CD14-positive monocyte (primary cell): ENCODE measurements around the gene TTC19. TPM values are rescaled to one million over a fixed set of nuclear protein-coding genes. Genes with fewer than 3 reads are reported as not detected.

ENCODE experiments used
- DNase-seq, 3 donors: peaks; one replicate each; pipeline ENCODE4 v3.0.0-alpha.2; 2011 to 2022
- H2AFZ ChIP-seq: 2 replicates; pipeline ENCODE4 v1.6.0; 2012; ENCODE audit warnings: mild to moderate bottlenecking, low read depth, low read length, inconsistent platforms; ENCODE audit not compliant: insufficient read depth, poor library complexity, severe bottlenecking
- H3K27ac ChIP-seq, 2 donors: 1 replicate in 1 of 2; 2 replicates in 1 of 2; pipeline ENCODE4 v1.5.1; 2012 to 2013; ENCODE audit warnings: low read length in 2 of 2, control low read depth in 1 of 2, inconsistent platforms in 1 of 2, low read depth in 1 of 2, mild to moderate bottlenecking in 1 of 2
- H3K27me3 ChIP-seq, 2 donors: one replicate each; pipeline versions ENCODE4 v1.6.0 to v1.6.1; 2011 to 2013; ENCODE audit warnings: low read length in 2 of 2; ENCODE audit not compliant: control insufficient read depth in 2 of 2, insufficient read depth in 2 of 2
- H3K36me3 ChIP-seq, 2 donors: replicated peaks in 1 of 2; 1 replicate in 1 of 2; 2 replicates in 1 of 2; pipeline versions ENCODE4 v1.5.1 to v1.6.1; 2012 to 2013; ENCODE audit warnings: low read length in 2 of 2, control low read depth in 1 of 2, inconsistent platforms in 1 of 2, mild to moderate bottlenecking in 1 of 2; ENCODE audit not compliant: insufficient read depth in 2 of 2, control insufficient read depth in 1 of 2
- H3K4me1 ChIP-seq, 2 donors: 1 replicate in 1 of 2; 2 replicates in 1 of 2; pipeline versions ENCODE4 v1.5.1 to v1.6.1; 2012 to 2013; ENCODE audit warnings: low read length in 2 of 2, control low read depth in 1 of 2, inconsistent platforms in 1 of 2, mild to moderate bottlenecking in 1 of 2, moderate library complexity in 1 of 2; ENCODE audit not compliant: insufficient read depth in 2 of 2, control insufficient read depth in 1 of 2
- H3K4me2 ChIP-seq: replicated peaks from 2 replicates; pipeline ENCODE3; 2012; ENCODE audit warnings: low read length, moderate library complexity, mild to moderate bottlenecking; ENCODE audit not compliant: poor library complexity, severe bottlenecking; ENCODE audit errors: extremely low read depth
- H3K4me3 ChIP-seq, 3 experiments: fragments of 200-600 bp in 1 of 3; sonication (generic) in 1 of 3; replicated peaks in 1 of 3; 1 replicate in 2 of 3; 2 replicates in 1 of 3; pipeline ENCODE4 v1.5.1; 2011 to 2013; ENCODE audit warnings: low read length in 3 of 3, mild to moderate bottlenecking in 3 of 3, control low read depth in 2 of 3, low read depth in 2 of 3, inconsistent platforms in 1 of 3, moderate library complexity in 1 of 3
- H3K79me2 ChIP-seq: 2 replicates; pipeline ENCODE4 v1.6.0; 2012; ENCODE audit warnings: mild to moderate bottlenecking, control low read depth, inconsistent platforms, low read length, moderate library complexity; ENCODE audit not compliant: insufficient read depth
- H3K9ac ChIP-seq: 2 replicates; pipeline ENCODE4 v1.6.0; 2017; ENCODE audit warnings: low read length, mild to moderate bottlenecking; ENCODE audit not compliant: insufficient read depth, poor library complexity, severe bottlenecking
- H3K9me3 ChIP-seq, 2 donors: replicated peaks in 1 of 2; 1 replicate in 1 of 2; 2 replicates in 1 of 2; pipeline versions ENCODE4 v1.5.1 to v1.6.1; 2012 to 2013; ENCODE audit warnings: low read length in 2 of 2, control low read depth in 1 of 2; ENCODE audit not compliant: control insufficient read depth in 1 of 2, insufficient read depth in 1 of 2
- H4K20me1 ChIP-seq: 2 replicates; pipeline ENCODE4 v1.6.0; 2012; ENCODE audit warnings: mild to moderate bottlenecking, low read length, control low read depth, moderate library complexity; ENCODE audit not compliant: insufficient read depth
- H3K27ac Mint-ChIP-seq, 7 donors: one replicate each; pipeline ENCODE4 v1.8.0; 2020; ENCODE audit warnings: mild to moderate bottlenecking in 7 of 7, mixed read lengths in 7 of 7, moderate library complexity in 6 of 7, inconsistent platforms in 2 of 7
- H3K27me3 Mint-ChIP-seq, 3 donors: one replicate each; pipeline ENCODE4 v1.8.0; 2021 to 2022; ENCODE audit warnings: low read depth in 3 of 3, mild to moderate bottlenecking in 3 of 3, mixed read lengths in 3 of 3, moderate library complexity in 3 of 3, inconsistent platforms in 1 of 3
- H3K36me3 Mint-ChIP-seq, 2 donors: one replicate each; pipeline ENCODE4 v1.8.0; 2020; ENCODE audit warnings: mixed read lengths in 2 of 2, inconsistent platforms in 1 of 2, mild to moderate bottlenecking in 1 of 2
- H3K4me1 Mint-ChIP-seq: one replicate; pipeline ENCODE4 v1.8.0; 2020; ENCODE audit warnings: mild to moderate bottlenecking, mixed read lengths
- H3K4me3 Mint-ChIP-seq, 2 donors: one replicate each; pipeline ENCODE4 v1.8.0; 2020; ENCODE audit warnings: mild to moderate bottlenecking in 2 of 2, mixed read lengths in 2 of 2, moderate library complexity in 1 of 2
- H3K9me3 Mint-ChIP-seq, 7 donors: one replicate each; pipeline ENCODE4 v1.8.0; 2020 to 2022; ENCODE audit warnings: mixed read lengths in 7 of 7, mild to moderate bottlenecking in 6 of 7, moderate library complexity in 6 of 7, inconsistent platforms in 2 of 7
- WGBS: methylation state at CpG from one replicate; pipeline ENCODE4 v1.1.5; 2013; ENCODE audit warnings: missing lambda C conversion rate; ENCODE audit not compliant: insufficient coverage; 5-methylcytosine and 5-hydroxymethylcytosine counted together
- intact Hi-C, 2 donors: fragments of 100-400 bp; cut with micrococcal nuclease; formaldehyde crosslinking; loops; one replicate each; pipeline versions ENCODE4 v1.15.0 to v1.15.1; 2023
- polyA plus RNA-seq, 3 donors: library from polyadenylated mRNA; depleted of rRNA in 1 of 3; unstranded in 2 of 3; stranded (reverse) in 1 of 3; fragments of 300-500 nt in 2 of 3; fragments of >200 nt in 1 of 3; fragmentation: Illumina TruSeq in 2 of 3; gene quantifications; 1 replicate in 2 of 3; 2 replicates in 1 of 3; pipeline ENCODE4 v1.2.3, GENCODE V29; 2012 to 2021
- TF ChIP-seq, protein P1 (sequence below): fragments of 200-600 bp; IDR thresholded peaks from one replicate; pipeline ENCODE4 v1.8.0; 2022; ENCODE audit warnings: antibody characterized with exemption, mild to moderate bottlenecking

TTC19 gene
- polyA plus RNA-seq, 3 donors, result 7.6 to 22.2 (median 20.6) TPM

DNA sequence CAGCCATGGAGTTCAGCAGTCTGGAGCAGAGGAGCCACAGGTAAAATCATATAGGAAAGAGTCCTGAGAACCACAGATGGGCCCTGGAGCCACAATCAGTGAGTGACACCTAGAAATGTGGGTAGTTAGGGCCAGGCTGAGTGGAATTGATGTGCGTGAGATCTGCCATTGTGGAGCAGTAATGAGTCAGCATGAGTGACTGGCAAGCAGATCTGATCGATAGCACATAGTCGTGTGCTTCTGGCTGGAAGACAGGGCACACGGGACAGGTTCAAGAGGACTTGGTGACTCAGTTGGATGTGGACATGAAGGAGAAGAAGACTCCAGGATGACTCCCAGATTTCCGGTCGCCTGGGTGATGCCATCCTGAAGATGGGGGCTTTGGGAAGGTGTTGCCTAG, 42.4 kb upstream of the TTC19 start:
- H4K20me1 ChIP-seq, result no peaks in the 10 kb centered on the region
- DNase-seq, result peak in 1 of 3 donors; percentile 54
- H3K4me2 ChIP-seq, result no peak overlapping the region
- no peaks in the 10 kb centered on the region for H3K36me3 ChIP-seq
- H3K9me3 ChIP-seq, result no peaks in the 10 kb centered on the region
- no peaks in the 10 kb centered on the region for H3K27me3 ChIP-seq
- no peak overlapping the region for H3K9ac ChIP-seq
- no peak overlapping the region for H3K4me3 ChIP-seq
- TF ChIP-seq, protein P1, sequence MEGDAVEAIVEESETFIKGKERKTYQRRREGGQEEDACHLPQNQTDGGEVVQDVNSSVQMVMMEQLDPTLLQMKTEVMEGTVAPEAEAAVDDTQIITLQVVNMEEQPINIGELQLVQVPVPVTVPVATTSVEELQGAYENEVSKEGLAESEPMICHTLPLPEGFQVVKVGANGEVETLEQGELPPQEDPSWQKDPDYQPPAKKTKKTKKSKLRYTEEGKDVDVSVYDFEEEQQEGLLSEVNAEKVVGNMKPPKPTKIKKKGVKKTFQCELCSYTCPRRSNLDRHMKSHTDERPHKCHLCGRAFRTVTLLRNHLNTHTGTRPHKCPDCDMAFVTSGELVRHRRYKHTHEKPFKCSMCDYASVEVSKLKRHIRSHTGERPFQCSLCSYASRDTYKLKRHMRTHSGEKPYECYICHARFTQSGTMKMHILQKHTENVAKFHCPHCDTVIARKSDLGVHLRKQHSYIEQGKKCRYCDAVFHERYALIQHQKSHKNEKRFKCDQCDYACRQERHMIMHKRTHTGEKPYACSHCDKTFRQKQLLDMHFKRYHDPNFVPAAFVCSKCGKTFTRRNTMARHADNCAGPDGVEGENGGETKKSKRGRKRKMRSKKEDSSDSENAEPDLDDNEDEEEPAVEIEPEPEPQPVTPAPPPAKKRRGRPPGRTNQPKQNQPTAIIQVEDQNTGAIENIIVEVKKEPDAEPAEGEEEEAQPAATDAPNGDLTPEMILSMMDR, result no peak
- Mint-ChIP-seq H3K27ac (peak overlapping the region in 4 of 7 donors; percentile 42 to 99 (median 98)), H3K9me3 (no peaks in the 10 kb centered on the region), H3K4me3 (no peak overlapping the region), H3K4me1 (peaks cover 58% of the 10 kb centered on the region), H3K36me3 (peaks cover 26 to 28% of the 10 kb centered on the region in 2 donors), H3K27me3 (peaks cover 0 to 5% (median 2%) of the 10 kb centered on the region in 3 donors)
- peaks cover 39 to 48% of the 10 kb centered on the region in 2 donors for H3K4me1 ChIP-seq
- no peak overlapping the region for H2AFZ ChIP-seq
- WGBS, result 96% methylated on average over 6 of the region's 6 CpGs
- intact Hi-C loops, result loop anchor here in 1 of 2 donors (5.0 kb wide), 1 partner anchor 75 kb away; no protein-coding TSS in a partner anchor
- peaks cover 3% of the 10 kb centered on the region for H3K79me2 ChIP-seq
- H3K27ac ChIP-seq, result no peak overlapping the region

DNA sequence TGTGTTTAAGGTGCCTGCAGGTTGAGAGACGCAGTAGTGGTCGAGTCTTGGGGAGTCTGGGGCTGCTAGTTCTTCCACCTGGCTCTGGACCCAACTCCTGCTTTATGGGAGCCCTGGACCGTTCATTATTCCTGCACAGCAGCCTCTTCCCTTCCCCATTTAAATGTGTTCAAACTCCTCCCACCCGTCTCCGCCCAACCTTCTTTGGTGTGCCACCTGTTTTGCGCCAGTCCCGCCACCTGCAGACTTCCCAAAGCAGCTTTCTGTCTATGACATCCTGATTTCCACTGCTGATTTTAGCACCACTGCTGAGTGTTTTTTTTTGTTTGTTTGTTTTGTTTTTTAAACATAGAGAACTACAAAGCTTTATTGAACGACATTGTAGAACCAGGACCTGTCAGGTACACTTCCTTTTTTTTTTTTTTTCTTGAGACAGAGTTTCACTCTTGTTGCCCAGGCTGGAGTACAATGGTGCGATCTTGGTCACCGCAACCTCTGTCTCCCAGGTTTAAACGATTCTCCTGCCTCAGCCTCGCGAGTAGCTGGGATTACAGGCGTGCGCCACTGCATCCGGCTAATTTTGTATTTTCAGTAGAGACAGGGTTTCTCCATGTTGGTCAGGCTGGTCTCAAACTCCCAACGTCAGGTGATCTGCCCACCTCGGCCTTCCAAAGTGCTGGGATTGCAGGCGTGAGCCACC, 41.9 kb upstream of the TTC19 start:
- intact Hi-C loops, result loop anchor here in 1 of 2 donors (5.0 kb wide), 1 partner anchor 75 kb away; no protein-coding TSS in a partner anchor
- no peak overlapping the region for H3K4me2 ChIP-seq
- no peak overlapping the region for H2AFZ ChIP-seq
- H3K27ac ChIP-seq, result peak overlapping the region in 1 of 2 donors; percentile 96
- H3K79me2 ChIP-seq, result peaks cover 3% of the 10 kb centered on the region
- no peaks in the 10 kb centered on the region for H3K9me3 ChIP-seq
- no peaks in the 10 kb centered on the region for H3K27me3 ChIP-seq
- H3K9ac ChIP-seq, result no peak overlapping the region
- no peak overlapping the region for H3K4me3 ChIP-seq
- no peaks in the 10 kb centered on the region for H4K20me1 ChIP-seq
- H3K36me3 Mint-ChIP-seq, result peaks cover 23 to 25% of the 10 kb centered on the region in 2 donors
- peaks cover 0 to 5% (median 2%) of the 10 kb centered on the region in 3 donors for H3K27me3 Mint-ChIP-seq
- peaks cover 58% of the 10 kb centered on the region for H3K4me1 Mint-ChIP-seq
- peaks cover 39 to 48% of the 10 kb centered on the region in 2 donors for H3K4me1 ChIP-seq
- H3K36me3 ChIP-seq, result no peaks in the 10 kb centered on the region
- TF ChIP-seq, protein P1, result no peak
- peak overlapping the region; percentile 56 to 87 for H3K4me3 Mint-ChIP-seq
- H3K27ac Mint-ChIP-seq, result peak overlapping the region; percentile 97 to 100 (median 98)
- H3K9me3 Mint-ChIP-seq, result no peaks in the 10 kb centered on the region
- DNase-seq, result no peak
- WGBS, result 94% methylated on average over 8 of the region's 19 CpGs
